Neural progenitor cell (in vitro differentiated cells): ENCODE data around the gene NIPAL1.

Experiments
- EZH2 ChIP-seq: fragments of 200-600 bp; sonication (generic); IDR thresholded peaks from 2 replicates; pipeline ENCODE4 v1.6.1; 2017; ENCODE audit warnings: antibody characterized with exemption, mild to moderate bottlenecking, moderate library complexity
- TF ChIP-seq, protein P1 (sequence below): fragments of 200-600 bp; sonication (generic); IDR thresholded peaks from 2 replicates; pipeline ENCODE4 v1.5.1; 2017; ENCODE audit warnings: antibody characterized with exemption, mild to moderate bottlenecking

DNA sequence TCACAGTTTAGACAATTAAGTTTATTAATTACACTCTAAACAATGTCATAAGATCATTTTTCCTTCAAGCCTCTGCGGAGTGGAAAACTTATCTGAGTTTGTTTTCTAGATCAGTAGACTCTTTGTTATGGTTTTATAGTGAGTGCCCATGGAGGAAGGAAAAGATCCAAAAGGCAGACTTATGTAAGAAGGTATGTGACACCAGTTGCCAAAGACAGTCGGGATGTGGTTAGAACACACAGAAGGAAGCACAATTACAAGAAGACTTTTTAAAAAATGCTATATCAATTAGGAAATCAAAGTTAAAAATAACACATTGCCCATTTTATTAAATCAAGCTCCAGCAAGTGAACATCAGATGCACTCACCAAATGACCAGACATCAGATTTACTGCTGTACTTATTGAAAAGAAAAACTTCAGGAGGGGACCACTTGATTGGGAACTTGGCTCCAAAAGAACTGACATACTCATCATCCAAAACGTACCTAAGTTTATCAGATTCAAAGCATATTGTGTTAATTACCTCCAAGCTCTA, 57.1 kb downstream of the NIPAL1 start:
- TF ChIP-seq, protein P1, sequence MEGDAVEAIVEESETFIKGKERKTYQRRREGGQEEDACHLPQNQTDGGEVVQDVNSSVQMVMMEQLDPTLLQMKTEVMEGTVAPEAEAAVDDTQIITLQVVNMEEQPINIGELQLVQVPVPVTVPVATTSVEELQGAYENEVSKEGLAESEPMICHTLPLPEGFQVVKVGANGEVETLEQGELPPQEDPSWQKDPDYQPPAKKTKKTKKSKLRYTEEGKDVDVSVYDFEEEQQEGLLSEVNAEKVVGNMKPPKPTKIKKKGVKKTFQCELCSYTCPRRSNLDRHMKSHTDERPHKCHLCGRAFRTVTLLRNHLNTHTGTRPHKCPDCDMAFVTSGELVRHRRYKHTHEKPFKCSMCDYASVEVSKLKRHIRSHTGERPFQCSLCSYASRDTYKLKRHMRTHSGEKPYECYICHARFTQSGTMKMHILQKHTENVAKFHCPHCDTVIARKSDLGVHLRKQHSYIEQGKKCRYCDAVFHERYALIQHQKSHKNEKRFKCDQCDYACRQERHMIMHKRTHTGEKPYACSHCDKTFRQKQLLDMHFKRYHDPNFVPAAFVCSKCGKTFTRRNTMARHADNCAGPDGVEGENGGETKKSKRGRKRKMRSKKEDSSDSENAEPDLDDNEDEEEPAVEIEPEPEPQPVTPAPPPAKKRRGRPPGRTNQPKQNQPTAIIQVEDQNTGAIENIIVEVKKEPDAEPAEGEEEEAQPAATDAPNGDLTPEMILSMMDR, result no peak
- TF ChIP-seq EZH2, result no peak
